H9 (cell line): Measurements from ENCODE around the gene WDR91. TPM values are rescaled to one million over a fixed set of nuclear protein-coding genes. Genes with fewer than 3 reads are reported as not detected.

Experiments used
- DNase-seq: peaks from one replicate; pipeline ENCODE4 v3.0.0-alpha.2; 2017
- H2AFZ ChIP-seq: one replicate; pipeline ENCODE4 v1.6.1; 2013; ENCODE audit warnings: mild to moderate bottlenecking, low read length, control low read depth, moderate library complexity
- H2AK5ac ChIP-seq: 2 replicates; pipeline ENCODE4 v1.6.1; 2013; ENCODE audit warnings: low read length, control low read depth, mixed read lengths; ENCODE audit not compliant: insufficient read length
- H2BK120ac ChIP-seq: one replicate; pipeline ENCODE4 v1.6.1; 2013; ENCODE audit warnings: low read depth, mild to moderate bottlenecking, low read length, control low read depth, inconsistent platforms; ENCODE audit not compliant: poor library complexity, severe bottlenecking
- H2BK12ac ChIP-seq: 2 replicates; pipeline ENCODE4 v1.6.1; 2013; ENCODE audit warnings: low read length, control low read depth, mixed read lengths, low read depth; ENCODE audit not compliant: insufficient read length
- H2BK15ac ChIP-seq: 2 replicates; pipeline ENCODE4 v1.6.1; 2013; ENCODE audit warnings: low read depth, low read length, control low read depth
- H2BK20ac ChIP-seq: one replicate; pipeline ENCODE4 v1.6.1; 2013; ENCODE audit warnings: low read depth, mild to moderate bottlenecking, low read length, control low read depth, inconsistent platforms; ENCODE audit not compliant: poor library complexity, severe bottlenecking
- H2BK5ac ChIP-seq: 2 replicates; pipeline ENCODE4 v1.6.1; 2013; ENCODE audit warnings: low read length, control low read depth, mixed read lengths; ENCODE audit not compliant: insufficient read length
- H3K14ac ChIP-seq: 2 replicates; pipeline ENCODE4 v1.6.1; 2013; ENCODE audit warnings: low read length, control low read depth; ENCODE audit not compliant: insufficient read depth
- H3K18ac ChIP-seq: 2 replicates; pipeline ENCODE4 v1.6.1; 2013; ENCODE audit warnings: low read depth, mild to moderate bottlenecking, mixed read lengths, low read length, control low read depth; ENCODE audit not compliant: insufficient read length
- H3K23ac ChIP-seq: 2 replicates; pipeline ENCODE4 v1.6.1; 2013; ENCODE audit warnings: low read length, control low read depth, mixed read lengths, low read depth; ENCODE audit not compliant: insufficient read length
- H3K23me2 ChIP-seq: 2 replicates; pipeline ENCODE4 v1.6.1; 2013; ENCODE audit warnings: low read depth, mild to moderate bottlenecking, mixed read lengths, low read length, control low read depth; ENCODE audit not compliant: insufficient read length, poor library complexity, severe bottlenecking
- H3K27ac ChIP-seq: 2 replicates; pipeline ENCODE4 v1.5.1; 2013; ENCODE audit warnings: low read length, control low read depth, mixed read lengths, low read depth; ENCODE audit not compliant: insufficient read length
- H3K27me3 ChIP-seq: 2 replicates; pipeline ENCODE4 v1.6.1; 2013; ENCODE audit warnings: low read length, control low read depth, inconsistent platforms; ENCODE audit not compliant: insufficient read depth
- H3K4ac ChIP-seq: 2 replicates; pipeline ENCODE4 v1.6.1; 2013; ENCODE audit warnings: low read depth, mild to moderate bottlenecking, control low read depth, inconsistent platforms, low read length, moderate library complexity
- H3K4me1 ChIP-seq: 2 replicates; pipeline ENCODE4 v1.6.1; 2013; ENCODE audit warnings: low read length, control low read depth, inconsistent platforms; ENCODE audit not compliant: insufficient read depth
- H3K4me2 ChIP-seq: 2 replicates; pipeline ENCODE4 v1.6.1; 2013; ENCODE audit warnings: low read length, control low read depth, mixed read lengths; ENCODE audit not compliant: insufficient read length, insufficient read depth
- H3K56ac ChIP-seq: 2 replicates; pipeline ENCODE4 v1.6.1; 2013; ENCODE audit warnings: low read depth, mild to moderate bottlenecking, mixed read lengths, low read length, control low read depth; ENCODE audit not compliant: insufficient read length
- H3K79me1 ChIP-seq: 2 replicates; pipeline ENCODE4 v1.6.1; 2013; ENCODE audit warnings: low read depth, mild to moderate bottlenecking, moderate library complexity, low read length, control low read depth, inconsistent platforms; ENCODE audit not compliant: insufficient read depth, poor library complexity, severe bottlenecking
- H3K79me2 ChIP-seq: 2 replicates; pipeline ENCODE4 v1.6.1; 2013; ENCODE audit warnings: low read length, control low read depth, inconsistent platforms; ENCODE audit not compliant: insufficient read depth
- H3K9ac ChIP-seq: 2 replicates; pipeline ENCODE4 v1.6.1; 2013; ENCODE audit warnings: low read length, control low read depth, mixed read lengths; ENCODE audit not compliant: insufficient read length; ENCODE audit errors: extremely low read depth
- H3K9me3 ChIP-seq: one replicate; pipeline ENCODE4 v1.6.1; 2013; ENCODE audit warnings: low read depth, low read length, inconsistent platforms; ENCODE audit not compliant: control insufficient read depth
- H3T11ph ChIP-seq: one replicate; pipeline ENCODE4 v1.6.1; 2013; ENCODE audit warnings: mild to moderate bottlenecking, low read length, control low read depth, inconsistent platforms
- H4K20me1 ChIP-seq: one replicate; pipeline ENCODE4 v1.6.1; 2013; ENCODE audit not compliant: control insufficient read depth, insufficient read length, insufficient read depth
- H4K5ac ChIP-seq: 2 replicates; pipeline ENCODE4 v1.6.1; 2013; ENCODE audit warnings: low read depth, mild to moderate bottlenecking, mixed read lengths, low read length, control low read depth; ENCODE audit not compliant: insufficient read length
- H4K8ac ChIP-seq: replicated peaks from 2 replicates; pipeline ENCODE4 v1.6.1; 2013; ENCODE audit warnings: low read length, control low read depth, mixed read lengths, low read depth; ENCODE audit not compliant: insufficient read length
- H4K91ac ChIP-seq: 2 replicates; pipeline ENCODE4 v1.6.1; 2013; ENCODE audit warnings: low read depth, mild to moderate bottlenecking, moderate library complexity, mixed read lengths, low read length, control low read depth; ENCODE audit not compliant: insufficient read length
- H3K27ac Mint-ChIP-seq, 3 experiments: 2 replicates in 2 of 3; 3 replicates in 1 of 3; pipeline ENCODE4 v1.8.0; 2020 to 2021; ENCODE audit warnings: mixed read lengths in 3 of 3, mild to moderate bottlenecking in 1 of 3, moderate library complexity in 1 of 3
- H3K27me3 Mint-ChIP-seq: 2 replicates; pipeline ENCODE4 v1.8.0; 2021; ENCODE audit warnings: low read depth, mild to moderate bottlenecking, moderate library complexity, mixed read lengths
- H3K36me3 Mint-ChIP-seq, 3 experiments: 2 replicates in 2 of 3; 3 replicates in 1 of 3; pipeline ENCODE4 v1.8.0; 2020 to 2021; ENCODE audit warnings: low read depth in 3 of 3, mixed read lengths in 3 of 3; ENCODE audit not compliant: insufficient read depth in 1 of 3
- H3K4me1 Mint-ChIP-seq, 2 experiments: 2 replicates each; pipeline ENCODE4 v1.8.0; 2020; ENCODE audit warnings: mixed read lengths in 2 of 2
- H3K4me3 Mint-ChIP-seq, 2 experiments: 2 replicates in 1 of 2; 3 replicates in 1 of 2; pipeline ENCODE4 v1.8.0; 2020 to 2021; ENCODE audit warnings: mild to moderate bottlenecking in 2 of 2, mixed read lengths in 2 of 2, moderate library complexity in 1 of 2
- H3K9me3 Mint-ChIP-seq, 2 experiments: 2 replicates in 1 of 2; 3 replicates in 1 of 2; pipeline ENCODE4 v1.8.0; 2020; ENCODE audit warnings: mild to moderate bottlenecking in 2 of 2, mixed read lengths in 2 of 2, moderate library complexity in 1 of 2
- CTCF ChIP-seq: fragments of 200-600 bp; sonication (generic); conservative IDR thresholded peaks from 3 replicates; pipeline ENCODE4 v1.8.0; 2021; ENCODE audit warnings: antibody characterized with exemption, mild to moderate bottlenecking
- WGBS: extraction: QIAGEN DNeasy Blood & Tissue Kit; methylation state at CpG from one replicate; pipeline ENCODE4 v1.1.7; 2013; ENCODE audit warnings: missing lambda C conversion rate, low lambda C conversion rate, mixed read lengths; ENCODE audit not compliant: insufficient read length; ENCODE audit errors: extremely low coverage; 5-methylcytosine and 5-hydroxymethylcytosine counted together
- total RNA-seq: library from RNA; stranded (reverse); gene quantifications from 2 replicates; pipeline ENCODE4 v1.2.1, GENCODE V29; 2021

WDR91 gene
- total RNA-seq, 1 experiment from 2014 or later = 9.4 TPM

DNA sequence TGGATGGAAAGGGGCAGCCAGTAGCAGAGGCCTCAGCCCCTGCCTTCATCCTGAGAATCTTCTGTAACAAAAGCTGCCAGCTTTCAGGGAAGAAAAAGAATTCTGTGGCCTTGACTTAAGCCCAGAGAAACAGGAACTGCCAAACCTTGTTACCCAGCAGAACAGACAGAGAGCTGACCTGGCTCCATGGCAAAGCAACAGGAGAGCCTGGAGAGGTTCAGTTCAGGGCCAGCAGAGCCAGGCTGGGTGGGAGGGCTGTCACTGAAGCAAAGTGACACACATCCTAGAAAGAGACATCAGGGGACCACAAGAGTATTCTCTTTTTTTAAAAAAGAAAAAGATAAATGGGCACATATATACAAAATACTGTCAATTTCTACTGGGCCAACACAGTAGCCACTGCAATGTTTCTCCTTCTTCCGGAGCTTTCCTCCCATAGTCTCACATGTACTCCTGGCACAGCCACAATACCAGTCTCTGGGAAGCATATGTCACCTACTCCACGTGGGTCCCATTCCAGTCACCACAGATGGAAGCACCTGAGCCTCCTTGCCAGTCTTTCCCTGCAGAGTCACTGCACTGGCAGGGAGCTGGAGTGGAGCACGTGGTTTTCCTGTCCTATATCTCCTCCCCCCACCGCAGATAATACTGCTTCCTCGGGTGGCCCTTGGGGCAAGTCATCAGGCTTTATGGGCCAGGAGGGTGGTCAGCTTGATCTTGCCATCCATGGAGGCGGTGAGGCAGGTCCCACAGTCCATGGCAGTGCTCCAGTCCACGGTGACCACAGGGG, 25.7 kb downstream of the WDR91 start:
- Histone ChIP-seq H4K20me1 (no peaks in the 10 kb centered on the region), H4K5ac (no peak overlapping the region), H3K4me1 (no peaks in the 10 kb centered on the region), H3K79me2 (no peaks in the 10 kb centered on the region), H3K14ac (no peak overlapping the region), H3K9ac (no peak overlapping the region), H3T11ph (no peak overlapping the region), H2BK120ac (no peak overlapping the region), H3K27me3 (no peaks in the 10 kb centered on the region), H3K27ac (no peak overlapping the region), H2BK20ac (no peak overlapping the region), H2BK15ac (no peak overlapping the region), H2AFZ (no peak overlapping the region), H3K4ac (no peak overlapping the region), H3K79me1 (no peaks in the 10 kb centered on the region), H3K9me3 (peaks cover 18% of the 10 kb centered on the region), H3K18ac (no peak overlapping the region), H3K56ac (no peak overlapping the region), H2AK5ac (no peak overlapping the region), H2BK5ac (no peak overlapping the region), H3K4me2 (no peak overlapping the region), H3K23me2 (no peaks in the 10 kb centered on the region), H4K91ac (no peak overlapping the region), H3K23ac (no peak overlapping the region), H2BK12ac (no peak overlapping the region), H4K8ac (no peak overlapping the region)
- Mint-ChIP-seq H3K9me3 (peaks cover 23 to 24% of the 10 kb centered on the region in 2 experiments), H3K27ac (no peak overlapping the region), H3K4me1 (no peaks in the 10 kb centered on the region), H3K4me3 (no peak overlapping the region), H3K36me3 (peaks cover 23 to 80% (median 60%) of the 10 kb centered on the region in 3 experiments), H3K27me3 (no peaks in the 10 kb centered on the region)
- TF ChIP-seq CTCF = no peak
- no peak for DNase-seq
- WGBS = no CpG with 5 or more reads among the region's 7 CpGs
